ENCODE results near the gene SORCS2.

SORCS2 gene

GRCh38 chr4:7296661-7297335 is 104.5 kb downstream of the SORCS2 start:
- no peaks in the 10 kb centered on the region for H3K36me3 ChIP-seq (ENCODE audit: control insufficient read depth, insufficient read depth, low read length)
- H3K9me3 ChIP-seq (ENCODE audit: control insufficient read depth, insufficient read depth, low read depth, low read length), result no peaks in the 10 kb centered on the region
- no peak overlapping the region for H3K4me3 ChIP-seq (ENCODE audit: low read depth, low read length)
- peaks cover 4% of the 10 kb centered on the region; the same call in 1 of the 2 replicates for H3K4me1 ChIP-seq (ENCODE audit: control insufficient read depth, insufficient read depth, low read length)
- no peaks in the 10 kb centered on the region for H3K27me3 ChIP-seq (ENCODE audit: control insufficient read depth, insufficient read depth, low read length)
- H3K9ac ChIP-seq (ENCODE audit: low read length), result no peak overlapping the region
- no peak overlapping the region for H3K27ac ChIP-seq (ENCODE audit: low read depth, low read length)

GRCh38 chr4:7297374-7297773 is 105.0 kb downstream of the SORCS2 start:
- Histone ChIP-seq H3K4me1 (ENCODE audit: control insufficient read depth, insufficient read depth, low read length) (peaks cover 4% of the 10 kb centered on the region; the same call in 1 of the 2 replicates), H3K9me3 (ENCODE audit: control insufficient read depth, insufficient read depth, low read depth, low read length) (no peaks in the 10 kb centered on the region), H3K9ac (ENCODE audit: low read length) (no peak overlapping the region), H3K4me3 (ENCODE audit: low read depth, low read length) (no peak overlapping the region), H3K27ac (ENCODE audit: low read depth, low read length) (no peak overlapping the region), H3K36me3 (ENCODE audit: control insufficient read depth, insufficient read depth, low read length) (no peaks in the 10 kb centered on the region), H3K27me3 (ENCODE audit: control insufficient read depth, insufficient read depth, low read length) (no peaks in the 10 kb centered on the region)

- no peaks in the 10 kb centered on the region for H3K27me3 ChIP-seq (ENCODE audit: control insufficient read depth, insufficient read depth, low read length)
- no peak overlapping the region for H3K9ac ChIP-seq (ENCODE audit: low read length)
- no peaks in the 10 kb centered on the region for H3K9me3 ChIP-seq (ENCODE audit: control insufficient read depth, insufficient read depth, low read depth, low read length)
- no peak overlapping the region for H3K4me3 ChIP-seq (ENCODE audit: low read depth, low read length)
- peaks cover 4% of the 10 kb centered on the region; the same call in 1 of the 2 replicates for H3K4me1 ChIP-seq (ENCODE audit: control insufficient read depth, insufficient read depth, low read length)
- no peaks in the 10 kb centered on the region for H3K36me3 ChIP-seq (ENCODE audit: control insufficient read depth, insufficient read depth, low read length)
- no peak overlapping the region for H3K27ac ChIP-seq (ENCODE audit: low read depth, low read length)
These were observed 105.5 kb downstream of the SORCS2 start for GRCh38 chr4:7297881-7298280.

GRCh38 chr4:7298619-7299009 is 106.3 kb downstream of the SORCS2 start:
- no peak overlapping the region for H3K27ac ChIP-seq (ENCODE audit: low read depth, low read length)

GRCh38 chr4:7299010-7299907 is 106.9 kb downstream of the SORCS2 start:
- Histone ChIP-seq H3K9ac (ENCODE audit: low read length) (no peak overlapping the region), H3K4me3 (ENCODE audit: low read depth, low read length) (no peak overlapping the region), H3K4me1 (ENCODE audit: control insufficient read depth, insufficient read depth, low read length) (peaks cover 4% of the 10 kb centered on the region; the same call in 1 of the 2 replicates), H3K36me3 (ENCODE audit: control insufficient read depth, insufficient read depth, low read length) (no peaks in the 10 kb centered on the region), H3K27me3 (ENCODE audit: control insufficient read depth, insufficient read depth, low read length) (no peaks in the 10 kb centered on the region), H3K9me3 (ENCODE audit: control insufficient read depth, insufficient read depth, low read depth, low read length) (no peaks in the 10 kb centered on the region), H3K27ac (ENCODE audit: low read depth, low read length) (no peak overlapping the region)

More at GRCh38 chr4:7298619-7299009, 106.3 kb downstream of the SORCS2 start:
- no peaks in the 10 kb centered on the region for H3K27me3 ChIP-seq (ENCODE audit: control insufficient read depth, insufficient read depth, low read length)
- no peak overlapping the region for H3K9ac ChIP-seq (ENCODE audit: low read length)
- peaks cover 4% of the 10 kb centered on the region; the same call in 1 of the 2 replicates for H3K4me1 ChIP-seq (ENCODE audit: control insufficient read depth, insufficient read depth, low read length)
- no peaks in the 10 kb centered on the region for H3K9me3 ChIP-seq (ENCODE audit: control insufficient read depth, insufficient read depth, low read depth, low read length)
- no peak overlapping the region for H3K4me3 ChIP-seq (ENCODE audit: low read depth, low read length)
- H3K36me3 ChIP-seq (ENCODE audit: control insufficient read depth, insufficient read depth, low read length), result no peaks in the 10 kb centered on the region

GRCh38 chr4:7299908-7300710 is 107.8 kb downstream of the SORCS2 start:
- Histone ChIP-seq H3K9ac (ENCODE audit: low read length) (no peak overlapping the region), H3K27ac (ENCODE audit: low read depth, low read length) (no peak overlapping the region), H3K27me3 (ENCODE audit: control insufficient read depth, insufficient read depth, low read length) (no peaks in the 10 kb centered on the region), H3K4me3 (ENCODE audit: low read depth, low read length) (no peak overlapping the region), H3K4me1 (ENCODE audit: control insufficient read depth, insufficient read depth, low read length) (peaks cover 8% of the 10 kb centered on the region; the same call in 1 of the 2 replicates), H3K36me3 (ENCODE audit: control insufficient read depth, insufficient read depth, low read length) (no peaks in the 10 kb centered on the region), H3K9me3 (ENCODE audit: control insufficient read depth, insufficient read depth, low read depth, low read length) (no peaks in the 10 kb centered on the region)

GRCh38 chr4:7300711-7301095 is 108.4 kb downstream of the SORCS2 start:
- H3K4me3 ChIP-seq (ENCODE audit: low read depth, low read length), result no peak overlapping the region
- H3K27ac ChIP-seq (ENCODE audit: low read depth, low read length), result no peak overlapping the region
- no peaks in the 10 kb centered on the region for H3K36me3 ChIP-seq (ENCODE audit: control insufficient read depth, insufficient read depth, low read length)
- H3K27me3 ChIP-seq (ENCODE audit: control insufficient read depth, insufficient read depth, low read length), result no peaks in the 10 kb centered on the region
- no peak overlapping the region for H3K9ac ChIP-seq (ENCODE audit: low read length)
- H3K9me3 ChIP-seq (ENCODE audit: control insufficient read depth, insufficient read depth, low read depth, low read length), result no peaks in the 10 kb centered on the region
- peaks cover 8% of the 10 kb centered on the region; the same call in 1 of the 2 replicates for H3K4me1 ChIP-seq (ENCODE audit: control insufficient read depth, insufficient read depth, low read length)

GRCh38 chr4:7301126-7301785 is 108.9 kb downstream of the SORCS2 start:
- Histone ChIP-seq H3K9ac (ENCODE audit: low read length) (no peak overlapping the region), H3K36me3 (ENCODE audit: control insufficient read depth, insufficient read depth, low read length) (no peaks in the 10 kb centered on the region), H3K27me3 (ENCODE audit: control insufficient read depth, insufficient read depth, low read length) (no peaks in the 10 kb centered on the region), H3K9me3 (ENCODE audit: control insufficient read depth, insufficient read depth, low read depth, low read length) (no peaks in the 10 kb centered on the region), H3K4me3 (ENCODE audit: low read depth, low read length) (no peak overlapping the region), H3K4me1 (ENCODE audit: control insufficient read depth, insufficient read depth, low read length) (peaks cover 8% of the 10 kb centered on the region; the same call in 1 of the 2 replicates), H3K27ac (ENCODE audit: low read depth, low read length) (no peak overlapping the region)

- no peak overlapping the region for H3K27ac ChIP-seq (ENCODE audit: low read depth, low read length)
- no peaks in the 10 kb centered on the region for H3K36me3 ChIP-seq (ENCODE audit: control insufficient read depth, insufficient read depth, low read length)
- no peak overlapping the region for H3K4me3 ChIP-seq (ENCODE audit: low read depth, low read length)
- H3K9me3 ChIP-seq (ENCODE audit: control insufficient read depth, insufficient read depth, low read depth, low read length), result no peaks in the 10 kb centered on the region
- H3K9ac ChIP-seq (ENCODE audit: low read length), result no peak overlapping the region
- H3K27me3 ChIP-seq (ENCODE audit: control insufficient read depth, insufficient read depth, low read length), result no peaks in the 10 kb centered on the region
- peaks cover 8% of the 10 kb centered on the region; the same call in 1 of the 2 replicates for H3K4me1 ChIP-seq (ENCODE audit: control insufficient read depth, insufficient read depth, low read length)
These were observed 109.7 kb downstream of the SORCS2 start for GRCh38 chr4:7301846-7302630.
